BJ (cell line): ENCODE measurements around the gene RBMS1. TPM values are rescaled to one million over a fixed set of nuclear protein-coding genes. Genes with fewer than 3 reads are reported as not detected.
A peak's percentile ranks its signal among the peaks of the same experiment; 100 is the strongest.
"Not testable (repeated sequence)": the region's sequence is repeated elsewhere in the genome, so short reads cannot be mapped to it uniquely, and the experiment has no call there.

Source experiments
- CTCF ChIA-PET: fragments of 350-600 bp; formaldehyde crosslinking; extraction: SDS; loops from one replicate; lab custom pipeline; 2021; ENCODE audit warnings: antibody characterized with exemption, inconsistent platforms; lab: Yijun Ruan, JAX
- POLR2A ChIA-PET: fragments of 300-600 bp; sonication (Branson Sonifier 250); formaldehyde crosslinking; extraction: SDS; loops from one replicate; lab custom pipeline; 2021; ENCODE audit warnings: antibody characterized with exemption; lab: Charles Lee
- DNase-seq: peaks from one replicate; pipeline ENCODE4 v3.0.0-alpha.2; 2011; ENCODE audit warnings: low read depth
- H3K27me3 ChIP-seq: 2 replicates; pipeline ENCODE4 v1.6.0; 2011; ENCODE audit warnings: low read length; ENCODE audit not compliant: control insufficient read depth, insufficient read depth
- H3K36me3 ChIP-seq: 2 replicates; pipeline ENCODE4 v1.5.1; 2011; ENCODE audit warnings: low read length; ENCODE audit not compliant: control insufficient read depth, insufficient read depth
- H3K4me3 ChIP-seq: 2 replicates; pipeline ENCODE4 v1.5.1; 2011; ENCODE audit warnings: low read depth, mild to moderate bottlenecking, control low read depth, low read length
- CTCF ChIP-seq: IDR thresholded peaks from 2 replicates; pipeline ENCODE4 v1.5.1; 2011; ENCODE audit warnings: low read depth, mild to moderate bottlenecking, control low read depth, inconsistent platforms, low read length, moderate library complexity; ENCODE audit not compliant: insufficient read depth
- polyA plus RNA-seq: library from polyadenylated mRNA; depleted of rRNA; stranded (reverse); fragments of >200 nt; gene quantifications from 2 replicates; pipeline ENCODE4 v1.2.3, GENCODE V29; 2011

The RBMS1 gene
- polyA plus RNA-seq, 1 experiment = 80.1 TPM

- no peak for TF ChIP-seq CTCF
- DNase-seq = peak; percentile 4
- Histone ChIP-seq H3K27me3 (no peaks in the 10 kb centered on the region), H3K36me3 (no peaks in the 10 kb centered on the region; the same call in 1 of the 2 replicates), H3K4me3 (no peak overlapping the region)
- ChIA-PET CTCF (interaction anchor here (0.6 kb wide), 1 partner anchor 145 kb away, joined by 3 read pairs; no protein-coding TSS in a partner anchor), POLR2A (no interaction called here)
These were observed 40.3 kb downstream of the RBMS1 start for GRCh38 chr2:160453111-160453820.

- H3K27me3 ChIP-seq = no peaks in the 10 kb centered on the region
- TF ChIP-seq CTCF = no peak
- peaks cover 1% of the 10 kb centered on the region; the same call in 1 of the 2 replicates for H3K36me3 ChIP-seq
- ChIA-PET POLR2A (no interaction called here), CTCF (interaction anchor here (0.7 to 2.1 kb wide), 3 partner anchors 16 to 20 kb away, joined by 3 to 6 read pairs (median 6); no protein-coding TSS in a partner anchor)
- no peak for DNase-seq
- no peak overlapping the region for H3K4me3 ChIP-seq
These were observed 43.1 kb downstream of the RBMS1 start for GRCh38 chr2:160450486-160450885.

GRCh38 chr2:160448821-160449220 is 44.8 kb downstream of the RBMS1 start:
- DNase-seq, CTCF ChIA-PET, POLR2A ChIA-PET, H3K4me3 ChIP-seq, H3K36me3 ChIP-seq, H3K27me3 ChIP-seq: not testable (repeated sequence)

- Histone ChIP-seq H3K36me3 (peaks cover 4% of the 10 kb centered on the region; the same call in 1 of the 2 replicates), H3K27me3 (no peaks in the 10 kb centered on the region), H3K4me3 (no peak overlapping the region)
- ChIA-PET CTCF (interaction anchor here (2.6 kb wide), 1 partner anchor 16 kb away, joined by 10 read pairs; no protein-coding TSS in a partner anchor), POLR2A (interaction anchor here (0.7 kb wide), 1 partner anchor 68 kb away, joined by 5 read pairs; no protein-coding TSS in a partner anchor)
- no peak for DNase-seq
- no peak for TF ChIP-seq CTCF
These were observed 47.9 kb downstream of the RBMS1 start for GRCh38 chr2:160445673-160446072.

- ChIA-PET CTCF (interaction anchor here (1.5 kb wide), 1 partner anchor 14 kb away, joined by 3 read pairs; no protein-coding TSS in a partner anchor), POLR2A (no interaction called here)
- H3K4me3 ChIP-seq = no peak overlapping the region
- H3K27me3 ChIP-seq = no peaks in the 10 kb centered on the region
- no peak for TF ChIP-seq CTCF
- 0 out of 2 replicates have a peak, but pooled peaks cover 4% of the 10 kb centered on the region for H3K36me3 ChIP-seq
- DNase-seq = no peak
These were observed 51.0 kb downstream of the RBMS1 start for GRCh38 chr2:160442603-160443002.
